B cell (primary cell): ENCODE data around the gene CDKN2C.

Source experiments
- EZH2 ChIP-seq: IDR thresholded peaks from 2 replicates; pipeline ENCODE4 v1.6.1; 2012; ENCODE audit warnings: borderline replicate concordance, low read depth, mild to moderate bottlenecking, moderate library complexity, low read length; ENCODE audit not compliant: insufficient read depth, poor library complexity, severe bottlenecking
- TF ChIP-seq, protein P1 (sequence below): fragments of 200-600 bp; IDR thresholded peaks from one replicate; pipeline ENCODE4 v1.8.0; 2022; ENCODE audit warnings: antibody characterized with exemption, mild to moderate bottlenecking

DNA sequence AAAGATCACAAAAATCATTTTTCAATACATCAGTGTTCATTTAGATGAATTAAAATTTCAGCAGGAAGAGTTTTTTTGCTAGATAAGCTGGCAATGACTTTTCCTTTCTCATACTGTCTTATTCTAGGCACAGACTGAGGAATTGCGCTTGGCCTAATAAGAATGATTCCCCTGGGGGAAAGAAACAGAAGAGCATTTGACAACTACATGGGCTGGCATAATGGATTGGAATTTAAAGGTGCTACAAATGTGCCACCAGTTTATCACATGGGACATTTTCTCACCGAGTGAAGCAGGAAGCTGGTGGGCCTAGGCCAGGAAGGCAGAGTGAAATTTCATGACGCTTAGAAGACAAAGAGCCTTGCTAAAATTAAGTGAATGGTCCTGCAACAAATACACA lies 39.3 kb downstream of the CDKN2C start:
- TF ChIP-seq EZH2: no peak
- TF ChIP-seq, protein P1, sequence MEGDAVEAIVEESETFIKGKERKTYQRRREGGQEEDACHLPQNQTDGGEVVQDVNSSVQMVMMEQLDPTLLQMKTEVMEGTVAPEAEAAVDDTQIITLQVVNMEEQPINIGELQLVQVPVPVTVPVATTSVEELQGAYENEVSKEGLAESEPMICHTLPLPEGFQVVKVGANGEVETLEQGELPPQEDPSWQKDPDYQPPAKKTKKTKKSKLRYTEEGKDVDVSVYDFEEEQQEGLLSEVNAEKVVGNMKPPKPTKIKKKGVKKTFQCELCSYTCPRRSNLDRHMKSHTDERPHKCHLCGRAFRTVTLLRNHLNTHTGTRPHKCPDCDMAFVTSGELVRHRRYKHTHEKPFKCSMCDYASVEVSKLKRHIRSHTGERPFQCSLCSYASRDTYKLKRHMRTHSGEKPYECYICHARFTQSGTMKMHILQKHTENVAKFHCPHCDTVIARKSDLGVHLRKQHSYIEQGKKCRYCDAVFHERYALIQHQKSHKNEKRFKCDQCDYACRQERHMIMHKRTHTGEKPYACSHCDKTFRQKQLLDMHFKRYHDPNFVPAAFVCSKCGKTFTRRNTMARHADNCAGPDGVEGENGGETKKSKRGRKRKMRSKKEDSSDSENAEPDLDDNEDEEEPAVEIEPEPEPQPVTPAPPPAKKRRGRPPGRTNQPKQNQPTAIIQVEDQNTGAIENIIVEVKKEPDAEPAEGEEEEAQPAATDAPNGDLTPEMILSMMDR: no peak
